ENCODE results near the gene VTI1A. TPM values are rescaled to one million over a fixed set of nuclear protein-coding genes. Genes with fewer than 3 reads are reported as not detected.

VTI1A gene
- total and polyA plus RNA-seq, 2 of the 13 experiments (the other 11 are each of a cell fraction or from before 2014, with no cell fraction given), result 11.7 to 32.7 TPM

GRCh38 chr10:112497347-112497950 is 50.4 kb downstream of the VTI1A start:
- WGBS (ENCODE audit: low lambda C conversion rate), result 94% methylated on average over 3 of the region's 3 CpGs
- Histone ChIP-seq H3K4me3 (replicated peaks in 1 of 3; ENCODE audit: insufficient read depth in 1 of 3, low read depth in 2 of 3, low read length in 3 of 3) (no peak overlapping the region), H3K79me2 (ENCODE audit: insufficient read depth, low read length) (no peaks in the 10 kb centered on the region), H3K9me3 (ENCODE audit: low read length) (no peaks in the 10 kb centered on the region), H3K9ac (ENCODE audit: insufficient read depth, low read depth, low read length) (no peak overlapping the region), H3K27me3 (ENCODE audit: control insufficient read depth in 1 of 2, insufficient read depth in 2 of 2, low read length in 2 of 2) (no peaks in the 10 kb centered on the region), H3K36me3 (replicated peaks in 1 of 2; ENCODE audit: control insufficient read depth in 1 of 2, insufficient read depth in 2 of 2, low read length in 2 of 2) (no peaks in the 10 kb centered on the region; a peak in 1 of 5 replicates), H4K20me1 (ENCODE audit: insufficient read depth, low read length) (no peaks in the 10 kb centered on the region), H2AFZ (ENCODE audit: low read length) (no peak overlapping the region), H3K27ac (ENCODE audit: extremely low read length, insufficient read depth, low read length) (no peak overlapping the region), H3K4me1 (ENCODE audit: insufficient read depth, low read length) (no peaks in the 10 kb centered on the region), H3K4me2 (ENCODE audit: low read depth, low read length) (no peak overlapping the region)
- ATAC-seq (no peak), FAIRE-seq (no peak), DNase-seq (ENCODE audit: low spot score) (no peak)
- BruUV-seq (replicated peaks), result no TSS peak
- intact Hi-C loops (cut with micrococcal nuclease; ENCODE audit: unreplicated experiment) (no loop called here), in situ Hi-C loops (cut with HindIII; ENCODE audit: extremely low pct_ligation_motif_present, low pct_unique_long_range_greater_than_20kb) (no loop called here)
- ChIA-PET POLR2A (no interaction called here), CTCF (ENCODE audit: low intra/inter-chr PET ratio, low total read pairs) (no interaction called here)
- TF ChIP-seq, protein P1, sequence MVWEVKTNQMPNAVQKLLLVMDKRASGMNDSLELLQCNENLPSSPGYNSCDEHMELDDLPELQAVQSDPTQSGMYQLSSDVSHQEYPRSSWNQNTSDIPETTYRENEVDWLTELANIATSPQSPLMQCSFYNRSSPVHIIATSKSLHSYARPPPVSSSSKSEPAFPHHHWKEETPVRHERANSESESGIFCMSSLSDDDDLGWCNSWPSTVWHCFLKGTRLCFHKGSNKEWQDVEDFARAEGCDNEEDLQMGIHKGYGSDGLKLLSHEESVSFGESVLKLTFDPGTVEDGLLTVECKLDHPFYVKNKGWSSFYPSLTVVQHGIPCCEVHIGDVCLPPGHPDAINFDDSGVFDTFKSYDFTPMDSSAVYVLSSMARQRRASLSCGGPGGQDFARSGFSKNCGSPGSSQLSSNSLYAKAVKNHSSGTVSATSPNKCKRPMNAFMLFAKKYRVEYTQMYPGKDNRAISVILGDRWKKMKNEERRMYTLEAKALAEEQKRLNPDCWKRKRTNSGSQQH (CRISPR knock-in tag; IDR thresholded peaks at IDR 0.05; ENCODE audit: low read depth), result no peak
- TF ChIP-seq ZNF569 (CRISPR knock-in tag; IDR thresholded peaks at IDR 0.05; ENCODE audit: borderline replicate concordance) (no peak), STAT5B (CRISPR knock-in tag; IDR thresholded peaks at IDR 0.05) (no peak), TCF7L2 (IDR thresholded peaks at IDR 0.05; ENCODE audit: low read depth, low read length) (no peak), ZNF234 (CRISPR knock-in tag; conservative IDR thresholded peaks at IDR 0.05) (no peak), ZNF510 (CRISPR knock-in tag; IDR thresholded peaks at IDR 0.05; ENCODE audit: low read depth) (no peak), HMGXB3 (CRISPR knock-in tag; IDR thresholded peaks at IDR 0.05; ENCODE audit: borderline replicate concordance) (no peak), IRF1 (CRISPR knock-in tag; IDR thresholded peaks at IDR 0.05; ENCODE audit: low read depth) (no peak), RORA (CRISPR knock-in tag; IDR thresholded peaks at IDR 0.05) (no peak), AKAP8 (CRISPR knock-in tag; IDR thresholded peaks at IDR 0.05) (no peak), HOXA3 (CRISPR knock-in tag; IDR thresholded peaks at IDR 0.05) (no peak), BRCA1 (CRISPR knock-in tag; IDR thresholded peaks at IDR 0.05) (no peak), ZMYM2 (CRISPR knock-in tag; IDR thresholded peaks at IDR 0.05) (no peak)
- TF ChIP-seq, protein P2, sequence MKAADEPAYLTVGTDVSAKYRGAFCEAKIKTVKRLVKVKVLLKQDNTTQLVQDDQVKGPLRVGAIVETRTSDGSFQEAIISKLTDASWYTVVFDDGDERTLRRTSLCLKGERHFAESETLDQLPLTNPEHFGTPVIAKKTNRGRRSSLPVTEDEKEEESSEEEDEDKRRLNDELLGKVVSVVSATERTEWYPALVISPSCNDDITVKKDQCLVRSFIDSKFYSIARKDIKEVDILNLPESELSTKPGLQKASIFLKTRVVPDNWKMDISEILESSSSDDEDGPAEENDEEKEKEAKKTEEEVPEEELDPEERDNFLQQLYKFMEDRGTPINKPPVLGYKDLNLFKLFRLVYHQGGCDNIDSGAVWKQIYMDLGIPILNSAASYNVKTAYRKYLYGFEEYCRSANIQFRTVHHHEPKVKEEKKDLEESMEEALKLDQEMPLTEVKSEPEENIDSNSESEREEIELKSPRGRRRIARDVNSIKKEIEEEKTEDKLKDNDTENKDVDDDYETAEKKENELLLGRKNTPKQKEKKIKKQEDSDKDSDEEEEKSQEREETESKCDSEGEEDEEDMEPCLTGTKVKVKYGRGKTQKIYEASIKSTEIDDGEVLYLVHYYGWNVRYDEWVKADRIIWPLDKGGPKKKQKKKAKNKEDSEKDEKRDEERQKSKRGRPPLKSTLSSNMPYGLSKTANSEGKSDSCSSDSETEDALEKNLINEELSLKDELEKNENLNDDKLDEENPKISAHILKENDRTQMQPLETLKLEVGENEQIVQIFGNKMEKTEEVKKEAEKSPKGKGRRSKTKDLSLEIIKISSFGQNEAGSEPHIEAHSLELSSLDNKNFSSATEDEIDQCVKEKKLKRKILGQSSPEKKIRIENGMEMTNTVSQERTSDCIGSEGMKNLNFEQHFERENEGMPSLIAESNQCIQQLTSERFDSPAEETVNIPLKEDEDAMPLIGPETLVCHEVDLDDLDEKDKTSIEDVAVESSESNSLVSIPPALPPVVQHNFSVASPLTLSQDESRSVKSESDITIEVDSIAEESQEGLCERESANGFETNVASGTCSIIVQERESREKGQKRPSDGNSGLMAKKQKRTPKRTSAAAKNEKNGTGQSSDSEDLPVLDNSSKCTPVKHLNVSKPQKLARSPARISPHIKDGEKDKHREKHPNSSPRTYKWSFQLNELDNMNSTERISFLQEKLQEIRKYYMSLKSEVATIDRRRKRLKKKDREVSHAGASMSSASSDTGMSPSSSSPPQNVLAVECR (CRISPR knock-in tag; IDR thresholded peaks at IDR 0.05; ENCODE audit: borderline replicate concordance), result no peak

All from HepG2 (cell line).